Gastrocnemius medialis (tissue), 4 donors: Measurements from ENCODE around the gene ARL4D.

ENCODE experiments used
- CTCF ChIP-seq, 5 experiments: fragments of 450-650 bp in 3 of 5; fragments of 200-600 bp in 2 of 5; sonication (generic) in 2 of 5; IDR thresholded peaks in 4 of 5; conservative IDR thresholded peaks in 1 of 5; 1 replicate in 4 of 5; 2 replicates in 1 of 5; pipeline ENCODE4 v1.5.1; 2016 to 2019; ENCODE audit warnings: antibody characterized with exemption in 5 of 5, mild to moderate bottlenecking in 3 of 5, moderate library complexity in 3 of 5
- POLR2A ChIP-seq, 2 donors: fragments of 450-650 bp; IDR thresholded peaks; one replicate each; pipeline ENCODE4 v1.6.1; 2017; ENCODE audit warnings: antibody characterized with exemption in 2 of 2, mild to moderate bottlenecking in 2 of 2, moderate library complexity in 2 of 2

DNA sequence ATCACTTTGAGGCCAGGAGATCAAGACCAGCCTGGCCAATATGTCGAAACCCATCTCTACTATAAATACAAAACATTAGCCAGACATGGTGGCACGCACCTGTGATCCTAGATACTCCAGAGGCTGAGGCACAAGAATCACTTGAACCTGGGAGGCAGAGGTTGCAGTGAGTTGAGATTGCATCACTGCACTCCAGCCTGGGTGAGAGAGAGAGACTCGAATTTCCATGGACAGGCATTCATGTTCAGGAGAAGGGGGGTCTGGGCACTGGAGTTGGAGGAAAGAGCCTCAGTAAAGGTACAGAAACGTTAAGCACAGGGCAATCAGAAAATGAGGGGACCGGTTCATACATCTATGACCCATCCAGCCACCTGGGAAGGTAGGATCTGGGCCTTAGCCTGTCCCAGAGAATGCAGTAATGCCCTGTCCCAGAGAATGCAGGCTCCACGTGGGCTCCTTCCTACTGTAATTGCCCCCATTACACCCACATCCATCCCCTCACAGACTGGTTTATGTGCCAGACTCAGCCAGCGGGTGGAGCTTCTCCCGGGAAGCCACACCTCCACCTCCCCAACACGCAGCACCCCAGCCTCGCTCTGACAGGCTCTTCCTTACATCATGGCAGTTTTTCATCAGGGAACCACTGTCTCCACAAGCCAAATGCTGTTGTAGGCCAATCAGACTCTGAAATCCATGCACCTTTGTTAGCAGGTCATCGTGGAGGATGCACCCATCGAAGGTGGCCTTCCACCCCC, 21.6 kb upstream of the ARL4D start:
- TF ChIP-seq CTCF (IDR thresholded peaks at IDR 0.05 in 4 of 5, conservative IDR thresholded peaks at IDR 0.05 in 1 of 5) (no peak), POLR2A (IDR thresholded peaks at IDR 0.05) (no peak)
